ENCODE data around the gene TMEM267. TPM values are rescaled to one million over a fixed set of nuclear protein-coding genes. Genes with fewer than 3 reads are reported as not detected.

Gene TMEM267
- total and polyA plus RNA-seq, 2 of the 8 experiments (the other 6 are each of a cell fraction or from before 2014, with no cell fraction given), result 4.8 to 6.2 TPM

- Histone ChIP-seq H4K8ac (ENCODE audit: extremely low read depth, insufficient read depth, low read length) (no peak overlapping the region), H3K27me3 (replicated peaks in 1 of 4; ENCODE audit: control insufficient read depth in 3 of 4, extremely low read depth in 1 of 4, insufficient read depth in 3 of 4, low read length in 3 of 4) (no peaks in the 10 kb centered on the region), H4K5ac (ENCODE audit: insufficient read length, low read depth, low read length) (no peak overlapping the region), H3K4me3 (ENCODE audit: extremely low read depth in 1 of 4, insufficient read depth in 2 of 4, low read depth in 3 of 4, low read length in 4 of 4) (no peak overlapping the region), H2AFZ (ENCODE audit: low read length) (no peak overlapping the region), H2BK5ac (ENCODE audit: low read depth, low read length) (no peak overlapping the region), H3K14ac (ENCODE audit: insufficient read length) (no peak overlapping the region), H2BK120ac (replicated peaks; ENCODE audit: low read depth, low read length) (no peak overlapping the region), H2BK12ac (ENCODE audit: low read depth, low read length) (no peak overlapping the region), H3K9me3 (ENCODE audit: insufficient read depth in 2 of 2, low read depth in 1 of 2, low read length in 1 of 2) (peaks cover 0 to 3% of the 10 kb centered on the region in 2 experiments; a peak in 1 of 4 replicates), H3K4me2 (ENCODE audit: insufficient read depth in 1 of 2, low read depth in 2 of 2, low read length in 2 of 2) (no peak overlapping the region), H3K79me2 (ENCODE audit: control insufficient read depth in 1 of 2, insufficient read depth in 2 of 2, low read length in 2 of 2) (no peaks in the 10 kb centered on the region), H3K56ac (replicated peaks; ENCODE audit: insufficient read length, low read depth, low read length) (no peak overlapping the region), H3K9ac (replicated peaks in 1 of 4; ENCODE audit: extremely low read depth in 1 of 4, low read depth in 3 of 4, low read length in 3 of 4) (no peak overlapping the region), H3K4me1 (replicated peaks in 1 of 4; ENCODE audit: control insufficient read depth in 3 of 4, insufficient read depth in 4 of 4, low read length in 3 of 4) (0 out of 7 replicates have a peak, but pooled peaks cover 0 to 2% (median 0%) of the 10 kb centered on the region in 4 experiments), H4K20me1 (replicated peaks in 1 of 2; ENCODE audit: control insufficient read depth in 1 of 2, insufficient read depth in 2 of 2, low read length in 2 of 2) (no peaks in the 10 kb centered on the region), H3K79me1 (ENCODE audit: low read depth, low read length) (no peaks in the 10 kb centered on the region), H3K18ac (ENCODE audit: extremely low read depth, low read length) (no peak overlapping the region), H2BK20ac (ENCODE audit: low read length) (no peak overlapping the region), H2AK5ac (ENCODE audit: low read depth, low read length) (no peak overlapping the region), H3K27ac (ENCODE audit: low read depth, low read length) (no peak overlapping the region), H2BK15ac (ENCODE audit: low read length) (no peak overlapping the region), H3K23ac (ENCODE audit: insufficient read length) (no peak overlapping the region), H3K36me3 (ENCODE audit: control insufficient read depth in 2 of 4, insufficient read depth in 4 of 4, low read length in 3 of 4) (peaks cover 0 to 9% (median 3%) of the 10 kb centered on the region in 4 experiments; a peak in 5 of 8 replicates), H3K23me2 (ENCODE audit: low read depth, low read length) (no peaks in the 10 kb centered on the region), H4K91ac (replicated peaks; ENCODE audit: insufficient read length, low read length) (no peak overlapping the region), H3K4ac (replicated peaks; ENCODE audit: insufficient read length, low read depth, low read length) (no peak overlapping the region)
- no peak for DNase-seq (ENCODE audit: low read depth in 1 of 2, low spot score in 2 of 2)
- WGBS, 2 experiments (ENCODE audit: extremely low coverage in 1 of 2, insufficient coverage in 1 of 2, insufficient read length in 1 of 2, insufficient replicate concordance in 2 of 2, low coverage in 1 of 2, low lambda C conversion rate in 2 of 2, missing lambda C conversion rate in 1 of 2), result 84% methylated on average over 1 of the region's 1 CpG; no CpG with 5 or more reads in 1 of the 2 experiments
- POLR2A ChIA-PET (ENCODE audit: partially characterized antibody), result interaction anchor here (1.1 kb wide), 1 partner anchor 35 kb away, joined by 3 read pairs; no protein-coding TSS in a partner anchor
- CTCF ChIA-PET (ENCODE audit: partially characterized antibody), result interaction anchor here (0.6 kb wide), 1 partner anchor 556 kb away, joined by 4 read pairs; no protein-coding TSS in a partner anchor
- TF ChIP-seq EZH2 (IDR thresholded peaks at IDR 0.05; ENCODE audit: low read depth, low read length, severe bottlenecking), result no peak
- no peak for TF ChIP-seq POU5F1 (IDR thresholded peaks at IDR 0.05; ENCODE audit: low read depth, low read length)
- no peak for TF ChIP-seq TCF12 (IDR thresholded peaks at IDR 0.05; ENCODE audit: low read depth, low read length)
- TF ChIP-seq TAF1 (IDR thresholded peaks at IDR 0.05; ENCODE audit: low read depth, low read length), result no peak
- no peak for TF ChIP-seq MAX (IDR thresholded peaks at IDR 0.05)
- FAIRE-seq, result no peak
Observed at GRCh38 chr5:43520615-43521014, 37.0 kb upstream of the TMEM267 start.

Data from H1 (cell line).